ENCODE measurements around the gene MLLT6. TPM values are rescaled to one million over a fixed set of nuclear protein-coding genes. Genes with fewer than 3 reads are reported as not detected.

Gene MLLT6
- total and polyA plus RNA-seq, 8 donors = 80.0 to 143 (median 116) TPM

DNA sequence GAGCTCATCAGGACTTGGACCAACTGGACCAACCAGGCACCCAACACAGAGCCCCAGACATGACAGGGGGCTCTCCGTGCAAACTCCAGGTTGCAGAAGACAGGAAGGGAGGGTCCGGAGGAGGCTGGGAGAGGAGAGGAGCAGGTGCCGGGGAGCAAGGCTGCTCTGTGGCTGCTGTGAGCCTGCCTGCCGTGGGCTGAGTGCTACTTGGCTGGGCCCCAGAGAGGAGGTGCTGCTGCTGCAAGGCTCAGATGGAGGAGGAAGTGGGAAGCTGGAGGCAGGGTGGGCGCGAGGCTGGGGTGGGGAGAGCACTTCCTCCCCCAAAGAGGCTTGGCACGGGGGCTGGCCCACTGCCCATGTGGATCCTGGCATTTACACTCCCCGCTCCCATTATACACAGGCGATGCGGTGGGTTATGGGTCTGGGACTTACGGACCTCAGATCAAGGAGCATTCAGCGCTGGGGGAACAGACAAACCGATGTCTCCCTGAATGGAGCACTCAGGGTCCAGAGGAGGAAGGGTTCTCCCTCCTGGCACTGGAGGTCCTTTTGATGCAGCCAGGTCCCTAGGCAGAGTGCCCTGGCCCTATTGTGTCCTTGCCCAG, 46.2 kb upstream of the MLLT6 start:
- Histone ChIP-seq H3K27ac (no peak overlapping the region), H3K9me3 (no peaks in the 10 kb centered on the region), H3K4me3 (no peak overlapping the region), H3K4me1 (no peaks in the 10 kb centered on the region), H3K36me3 (no peaks in the 10 kb centered on the region), H3K27me3 (peaks cover 3 to 31% of the 10 kb centered on the region in 2 donors)
- TF ChIP-seq, protein P1, sequence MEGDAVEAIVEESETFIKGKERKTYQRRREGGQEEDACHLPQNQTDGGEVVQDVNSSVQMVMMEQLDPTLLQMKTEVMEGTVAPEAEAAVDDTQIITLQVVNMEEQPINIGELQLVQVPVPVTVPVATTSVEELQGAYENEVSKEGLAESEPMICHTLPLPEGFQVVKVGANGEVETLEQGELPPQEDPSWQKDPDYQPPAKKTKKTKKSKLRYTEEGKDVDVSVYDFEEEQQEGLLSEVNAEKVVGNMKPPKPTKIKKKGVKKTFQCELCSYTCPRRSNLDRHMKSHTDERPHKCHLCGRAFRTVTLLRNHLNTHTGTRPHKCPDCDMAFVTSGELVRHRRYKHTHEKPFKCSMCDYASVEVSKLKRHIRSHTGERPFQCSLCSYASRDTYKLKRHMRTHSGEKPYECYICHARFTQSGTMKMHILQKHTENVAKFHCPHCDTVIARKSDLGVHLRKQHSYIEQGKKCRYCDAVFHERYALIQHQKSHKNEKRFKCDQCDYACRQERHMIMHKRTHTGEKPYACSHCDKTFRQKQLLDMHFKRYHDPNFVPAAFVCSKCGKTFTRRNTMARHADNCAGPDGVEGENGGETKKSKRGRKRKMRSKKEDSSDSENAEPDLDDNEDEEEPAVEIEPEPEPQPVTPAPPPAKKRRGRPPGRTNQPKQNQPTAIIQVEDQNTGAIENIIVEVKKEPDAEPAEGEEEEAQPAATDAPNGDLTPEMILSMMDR (IDR thresholded peaks at IDR 0.05) = no peak
- no peak for DNase-seq
- ATAC-seq = no peak
- intact Hi-C loops (cut with DNase I) = no loop called here

DNA sequence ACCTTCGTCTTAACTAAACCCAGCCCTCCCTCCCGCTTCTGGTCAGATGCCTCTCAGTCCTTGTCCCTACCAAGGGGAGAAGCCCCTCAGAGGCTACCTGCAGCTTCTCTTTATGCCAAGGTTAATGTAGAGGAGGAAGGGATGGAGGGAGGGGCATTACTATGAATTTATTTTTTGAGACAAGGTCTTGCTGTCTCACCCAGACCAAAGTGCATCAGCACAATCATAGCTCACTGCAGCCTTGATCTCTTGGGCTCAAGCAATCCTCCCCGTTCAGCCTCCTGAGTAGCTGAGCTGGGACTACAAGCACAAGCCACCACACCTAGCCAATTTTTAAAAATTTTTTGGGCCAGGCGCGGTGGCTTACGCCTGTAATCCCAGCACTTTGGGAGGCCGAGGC, 45.7 kb upstream of the MLLT6 start:
- TF ChIP-seq, protein P1 (IDR thresholded peaks at IDR 0.05) = no peak
- no peak overlapping the region for H3K4me3 ChIP-seq
- no peaks in the 10 kb centered on the region for H3K4me1 ChIP-seq
- DNase-seq (no peak), ATAC-seq (no peak)
- peaks cover 0 to 27% of the 10 kb centered on the region in 2 donors for H3K27me3 ChIP-seq
- H3K36me3 ChIP-seq = no peaks in the 10 kb centered on the region
- intact Hi-C loops (cut with DNase I) = no loop called here
- no peak overlapping the region for H3K27ac ChIP-seq
- H3K9me3 ChIP-seq = no peaks in the 10 kb centered on the region

DNA sequence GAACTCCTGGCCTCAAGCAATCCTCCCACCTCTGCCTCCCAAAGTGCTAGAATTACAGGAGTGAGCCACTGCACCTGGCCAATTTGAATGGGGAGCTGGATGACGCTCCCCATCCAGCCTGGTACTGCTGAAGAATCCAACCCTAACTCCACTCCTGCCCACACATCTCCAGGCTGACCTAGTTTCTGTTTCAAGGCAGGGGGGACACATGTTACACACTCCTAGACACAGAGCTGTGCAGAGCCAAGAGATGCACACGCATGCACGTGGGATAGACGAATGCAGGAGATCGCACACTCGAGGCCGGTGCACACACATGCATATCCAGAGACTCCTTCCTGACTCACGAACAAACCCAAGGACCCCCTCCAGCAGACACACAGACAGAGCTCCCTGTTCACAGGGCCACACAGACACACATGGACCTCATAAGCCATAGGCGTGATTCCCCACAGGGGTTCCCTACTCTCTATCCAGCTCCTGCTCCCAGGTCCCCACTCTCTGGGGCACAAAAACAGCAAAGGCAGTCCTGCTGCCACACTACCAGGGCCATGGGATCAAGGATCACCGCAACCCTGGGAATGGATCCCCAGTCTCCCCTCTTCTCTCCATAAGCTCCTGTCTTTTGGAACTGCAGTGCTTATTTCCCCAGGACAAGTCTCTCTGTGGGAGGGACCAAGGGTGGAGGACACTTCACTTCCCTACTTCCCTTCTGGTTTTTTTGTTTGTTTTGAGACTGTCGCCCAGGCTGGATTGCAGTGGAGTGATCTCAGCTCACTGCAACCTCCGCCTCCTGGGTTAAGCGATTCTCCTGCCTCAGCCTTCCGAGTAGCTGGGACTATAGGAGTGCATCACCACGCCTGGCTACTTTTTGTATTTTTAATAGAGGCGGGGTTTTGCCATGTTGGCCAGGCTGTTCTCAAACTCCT, 44.7 kb upstream of the MLLT6 start:
- no peaks in the 10 kb centered on the region for H3K4me1 ChIP-seq
- H3K27ac ChIP-seq = no peak overlapping the region
- peaks cover 0 to 25% of the 10 kb centered on the region in 2 donors for H3K27me3 ChIP-seq
- no peak overlapping the region for H3K4me3 ChIP-seq
- peak; percentile 88 for ATAC-seq
- H3K36me3 ChIP-seq = no peaks in the 10 kb centered on the region
- peak in 2 of 4 donors; percentile 29 to 65 for DNase-seq
- intact Hi-C loops (cut with DNase I) = loop anchor here in 1 of 2 donors (5.0 kb wide), 1 partner anchor 168 kb away; no protein-coding TSS in a partner anchor
- H3K9me3 ChIP-seq = no peaks in the 10 kb centered on the region
- TF ChIP-seq, protein P1 (IDR thresholded peaks at IDR 0.05) = no peak

DNA sequence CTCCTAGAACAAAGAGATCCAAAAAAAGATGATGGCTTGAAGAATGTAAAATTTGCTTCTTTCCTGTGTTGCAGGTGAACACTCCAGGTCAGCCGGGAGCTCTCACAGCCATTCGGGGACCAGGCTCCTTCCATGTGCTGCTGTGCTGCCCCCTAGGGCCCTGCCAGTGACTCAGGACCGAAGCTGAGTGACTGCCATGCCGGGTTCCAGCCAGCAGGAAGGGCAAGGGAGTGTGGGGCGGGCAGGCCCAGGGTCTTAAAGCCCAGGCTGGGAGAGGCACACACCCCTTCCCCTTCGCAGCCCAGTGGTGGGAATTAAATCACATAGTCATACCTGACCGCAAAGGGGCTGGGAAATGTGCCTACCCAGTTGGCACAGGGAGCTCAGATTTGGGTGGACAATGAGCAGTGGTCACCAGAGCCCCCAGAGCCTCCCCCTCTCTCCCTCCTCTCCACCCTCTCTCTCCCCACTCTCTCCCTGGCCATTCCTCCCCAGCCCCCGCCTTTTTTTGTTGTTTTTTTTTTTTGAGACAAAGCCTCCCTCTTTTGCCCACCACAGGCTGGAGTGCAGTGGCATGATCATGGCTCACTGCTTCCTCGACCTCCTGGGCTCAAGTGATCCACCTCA, 41.8 kb upstream of the MLLT6 start:
- H3K36me3 ChIP-seq = no peaks in the 10 kb centered on the region
- no peaks in the 10 kb centered on the region for H3K9me3 ChIP-seq
- H3K27ac ChIP-seq = no peak overlapping the region
- TF ChIP-seq, protein P1 (IDR thresholded peaks at IDR 0.05) = peak; percentile 50 to 61
- DNase-seq (peak in 3 of 4 donors; percentile 63 to 86 (median 64)), ATAC-seq (peak; percentile 81)
- H3K4me1 ChIP-seq = no peaks in the 10 kb centered on the region
- H3K4me3 ChIP-seq = no peak overlapping the region
- H3K27me3 ChIP-seq = peaks cover 0 to 23% of the 10 kb centered on the region in 2 donors
- intact Hi-C loops (cut with DNase I) = loop anchor here in 1 of 2 donors (5.0 kb wide), 1 partner anchor 171 kb away; no protein-coding TSS in a partner anchor
